GM12878 (cell line): ENCODE data around the gene TK1. TPM values are rescaled to one million over a fixed set of nuclear protein-coding genes. Genes with fewer than 3 reads are reported as not detected.

Experiments
- CBFB ChIP-seq: IDR thresholded peaks from 2 replicates; pipeline ENCODE4 v1.6.1; 2016; ENCODE audit warnings: antibody characterized with exemption, low read depth
- CHD2 ChIP-seq: IDR thresholded peaks from 2 replicates; pipeline ENCODE4 v1.6.1; 2011; ENCODE audit warnings: low read depth, low read length, improper control_type of control experiment, borderline replicate concordance
- CREB1 ChIP-seq: IDR thresholded peaks from 2 replicates; pipeline ENCODE4 v1.6.1; 2012; ENCODE audit warnings: low read depth, mild to moderate bottlenecking, inconsistent platforms
- DPF2 ChIP-seq: fragments of 450-650 bp; IDR thresholded peaks from 2 replicates; pipeline ENCODE4 v1.6.1; 2017; ENCODE audit warnings: mild to moderate bottlenecking
- HCFC1 ChIP-seq: fragments of 150-350 bp; IDR thresholded peaks from 2 replicates; pipeline ENCODE4 v1.6.1; 2014; ENCODE audit warnings: low read length
- IKZF1 ChIP-seq: fragments of 450-650 bp; conservative IDR thresholded peaks from 2 replicates; pipeline ENCODE4 v1.6.1; 2017; ENCODE audit warnings: antibody characterized with exemption, mild to moderate bottlenecking
- IRF4 ChIP-seq: IDR thresholded peaks from 2 replicates; pipeline ENCODE4 v1.6.1; 2011; ENCODE audit warnings: low read depth, low read length
- KDM1A ChIP-seq: fragments of 200-600 bp; sonication (generic); IDR thresholded peaks from 2 replicates; pipeline ENCODE4 v1.6.1; 2016; ENCODE audit warnings: borderline replicate concordance
- MEF2A ChIP-seq: IDR thresholded peaks from 2 replicates; pipeline ENCODE4 v1.6.1; 2011; ENCODE audit warnings: low read depth, mild to moderate bottlenecking, low read length, moderate library complexity; ENCODE audit not compliant: insufficient read depth
- NBN ChIP-seq: fragments of 450-650 bp; IDR thresholded peaks from 2 replicates; pipeline ENCODE4 v1.6.1; 2016
- NR2F1 ChIP-seq: fragments of 450-650 bp; conservative IDR thresholded peaks from 2 replicates; pipeline ENCODE4 v1.6.1; 2017; ENCODE audit warnings: mild to moderate bottlenecking
- POLR2A ChIP-seq: IDR thresholded peaks from 2 replicates; pipeline ENCODE4 v1.6.1; 2011; ENCODE audit warnings: low read depth, mild to moderate bottlenecking, low read length
- POLR2AphosphoS2 ChIP-seq: IDR thresholded peaks from 2 replicates; pipeline ENCODE4 v1.6.1; 2011; ENCODE audit warnings: low read depth, mild to moderate bottlenecking, low read length, improper control_type of control experiment, moderate library complexity
- POLR2AphosphoS5 ChIP-seq: IDR thresholded peaks from 2 replicates; pipeline ENCODE4 v1.6.1; 2011; ENCODE audit warnings: mild to moderate bottlenecking, low read length, inconsistent platforms
- RUNX3 ChIP-seq: IDR thresholded peaks from 2 replicates; pipeline ENCODE4 v1.6.1; 2012; ENCODE audit warnings: low read length, inconsistent platforms
- SMC3 ChIP-seq: IDR thresholded peaks from 2 replicates; pipeline ENCODE4 v1.6.1; 2011; ENCODE audit warnings: low read length, improper control_type of control experiment, borderline replicate concordance
- STAT1 ChIP-seq: fragments of 450-650 bp; conservative IDR thresholded peaks from 2 replicates; pipeline ENCODE4 v1.6.1; 2014; ENCODE audit warnings: antibody characterized with exemption, mild to moderate bottlenecking
- TBL1XR1 ChIP-seq: IDR thresholded peaks from 2 replicates; pipeline ENCODE4 v1.6.1; 2012; ENCODE audit warnings: low read depth, low read length, improper control_type of control experiment
- TCF12 ChIP-seq: IDR thresholded peaks from 2 replicates; pipeline ENCODE4 v1.6.1; 2011; ENCODE audit warnings: low read depth, mild to moderate bottlenecking, low read length
- WRNIP1 ChIP-seq: IDR thresholded peaks from 2 replicates; pipeline ENCODE4 v1.6.1; 2011; ENCODE audit warnings: low read depth, low read length, improper control_type of control experiment, borderline replicate concordance
- YY1 ChIP-seq: IDR thresholded peaks from 2 replicates; pipeline ENCODE4 v1.6.1; 2011; ENCODE audit warnings: low read depth, mild to moderate bottlenecking, low read length
- polyA plus RNA-seq, 11 experiments: library from polyadenylated mRNA; depleted of rRNA in 4 of 11; unstranded in 6 of 11; stranded (reverse) in 5 of 11; fragments of >200 nt; fragmentation: Nextera tagmentation in 4 of 11; fragmentation: Illumina TruSeq in 1 of 11; extraction: Ambion mirVana in 4 of 11; extraction: Trizol in 1 of 11; gene quantifications; 1 replicate in 1 of 11; 2 replicates in 10 of 11; pipeline versions ENCODE4 v1.2.1 to v1.2.3, GENCODE V29; 2011 to 2016; ENCODE audit warnings: inconsistent platforms in 2 of 11, missing spikeins in 2 of 11, low read depth in 1 of 11
- total RNA-seq, 4 experiments: library from RNA; depleted of rRNA in 3 of 4; stranded (reverse); fragments of >200 nt in 3 of 4; fragmentation: Illumina TruSeq in 1 of 4; extraction: Trizol in 1 of 4; gene quantifications; 2 replicates each; pipeline versions ENCODE4 v1.2.1 to v1.2.3, GENCODE V29; 2013 to 2021
- TF ChIP-seq, protein P1 (sequence below): fragments of 450-650 bp; IDR thresholded peaks from 2 replicates; pipeline ENCODE4 v1.6.1; 2017; ENCODE audit warnings: mild to moderate bottlenecking
- TF ChIP-seq, protein P2 (sequence below): fragments of 450-650 bp; IDR thresholded peaks from 2 replicates; pipeline ENCODE4 v1.6.1; 2017; ENCODE audit warnings: mild to moderate bottlenecking, moderate library complexity
- TF ChIP-seq, protein P3 (sequence below): IDR thresholded peaks from 2 replicates; pipeline ENCODE4 v1.6.1; 2012; ENCODE audit warnings: low read depth, low read length, improper control_type of control experiment
- TF ChIP-seq, protein P4 (sequence below): IDR thresholded peaks from 2 replicates; pipeline ENCODE4 v1.6.1; 2011; ENCODE audit warnings: borderline replicate concordance, low read depth, mild to moderate bottlenecking, moderate library complexity, low read length; ENCODE audit not compliant: insufficient read depth, poor library complexity, severe bottlenecking

TK1 gene
- total and polyA plus RNA-seq, 10 of the 15 experiments (the other 5 are each of a cell fraction or from before 2014, with no cell fraction given), result 4.6 to 175 (median 77.9) TPM

DNA sequence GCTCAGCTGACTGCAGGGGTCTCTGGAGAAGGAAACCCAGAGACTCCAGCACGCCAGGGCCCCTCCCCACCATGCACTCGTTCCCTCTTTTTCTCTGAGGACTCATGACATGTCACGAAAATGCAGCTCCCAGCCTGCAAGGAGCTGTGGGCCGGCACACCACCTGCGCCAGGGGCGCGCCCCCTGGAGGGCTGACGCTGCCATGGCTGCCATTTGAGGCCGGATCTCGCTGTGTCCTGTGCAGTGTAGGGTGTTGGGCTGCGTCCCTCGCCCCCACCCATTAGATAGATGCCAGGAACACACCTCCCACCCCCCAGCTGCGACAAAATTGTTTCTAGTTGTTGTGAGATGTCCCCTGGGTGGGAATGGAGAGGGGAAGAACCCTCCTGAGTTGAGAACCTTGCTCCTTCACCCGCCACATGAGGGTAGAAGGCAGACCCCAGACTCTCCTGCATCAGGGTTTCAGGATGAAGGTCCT is 10.3 kb downstream of the TK1 start (continued):
- TF ChIP-seq, protein P1, sequence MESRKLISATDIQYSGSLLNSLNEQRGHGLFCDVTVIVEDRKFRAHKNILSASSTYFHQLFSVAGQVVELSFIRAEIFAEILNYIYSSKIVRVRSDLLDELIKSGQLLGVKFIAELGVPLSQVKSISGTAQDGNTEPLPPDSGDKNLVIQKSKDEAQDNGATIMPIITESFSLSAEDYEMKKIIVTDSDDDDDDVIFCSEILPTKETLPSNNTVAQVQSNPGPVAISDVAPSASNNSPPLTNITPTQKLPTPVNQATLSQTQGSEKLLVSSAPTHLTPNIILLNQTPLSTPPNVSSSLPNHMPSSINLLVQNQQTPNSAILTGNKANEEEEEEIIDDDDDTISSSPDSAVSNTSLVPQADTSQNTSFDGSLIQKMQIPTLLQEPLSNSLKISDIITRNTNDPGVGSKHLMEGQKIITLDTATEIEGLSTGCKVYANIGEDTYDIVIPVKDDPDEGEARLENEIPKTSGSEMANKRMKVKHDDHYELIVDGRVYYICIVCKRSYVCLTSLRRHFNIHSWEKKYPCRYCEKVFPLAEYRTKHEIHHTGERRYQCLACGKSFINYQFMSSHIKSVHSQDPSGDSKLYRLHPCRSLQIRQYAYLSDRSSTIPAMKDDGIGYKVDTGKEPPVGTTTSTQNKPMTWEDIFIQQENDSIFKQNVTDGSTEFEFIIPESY, result no peak
- TF ChIP-seq IKZF1 (0 out of 2 replicates have a peak, but pooled peaks have one; percentile 39), SMC3 (peak; percentile 95), POLR2A (peak; percentile 75), NBN (peak; percentile 30; the same call in 1 of the 2 replicates), RUNX3 (peak; percentile 30; the same call in 1 of the 2 replicates), NR2F1 (no peak), CHD2 (peak; percentile 11; the same call in 1 of the 2 replicates), YY1 (peak; percentile 92), TBL1XR1 (0 out of 2 replicates have a peak, but pooled peaks have one; percentile 0), WRNIP1 (0 out of 2 replicates have a peak, but pooled peaks have one; percentile 40), IRF4 (0 out of 2 replicates have a peak, but pooled peaks have one; percentile 51), CREB1 (0 out of 2 replicates have a peak, but pooled peaks have one; percentile 36), DPF2 (0 out of 2 replicates have a peak, but pooled peaks have one; percentile 18), STAT1 (no peak), KDM1A (no peak), MEF2A (0 out of 2 replicates have a peak, but pooled peaks have one; percentile 18), POLR2AphosphoS2 (peak; percentile 63; the same call in 1 of the 2 replicates), CBFB (no peak), TCF12 (peak; percentile 91), HCFC1 (0 out of 2 replicates have a peak, but pooled peaks have one; percentile 15), POLR2AphosphoS5 (peak; percentile 75; the same call in 1 of the 2 replicates)
- TF ChIP-seq, protein P2, sequence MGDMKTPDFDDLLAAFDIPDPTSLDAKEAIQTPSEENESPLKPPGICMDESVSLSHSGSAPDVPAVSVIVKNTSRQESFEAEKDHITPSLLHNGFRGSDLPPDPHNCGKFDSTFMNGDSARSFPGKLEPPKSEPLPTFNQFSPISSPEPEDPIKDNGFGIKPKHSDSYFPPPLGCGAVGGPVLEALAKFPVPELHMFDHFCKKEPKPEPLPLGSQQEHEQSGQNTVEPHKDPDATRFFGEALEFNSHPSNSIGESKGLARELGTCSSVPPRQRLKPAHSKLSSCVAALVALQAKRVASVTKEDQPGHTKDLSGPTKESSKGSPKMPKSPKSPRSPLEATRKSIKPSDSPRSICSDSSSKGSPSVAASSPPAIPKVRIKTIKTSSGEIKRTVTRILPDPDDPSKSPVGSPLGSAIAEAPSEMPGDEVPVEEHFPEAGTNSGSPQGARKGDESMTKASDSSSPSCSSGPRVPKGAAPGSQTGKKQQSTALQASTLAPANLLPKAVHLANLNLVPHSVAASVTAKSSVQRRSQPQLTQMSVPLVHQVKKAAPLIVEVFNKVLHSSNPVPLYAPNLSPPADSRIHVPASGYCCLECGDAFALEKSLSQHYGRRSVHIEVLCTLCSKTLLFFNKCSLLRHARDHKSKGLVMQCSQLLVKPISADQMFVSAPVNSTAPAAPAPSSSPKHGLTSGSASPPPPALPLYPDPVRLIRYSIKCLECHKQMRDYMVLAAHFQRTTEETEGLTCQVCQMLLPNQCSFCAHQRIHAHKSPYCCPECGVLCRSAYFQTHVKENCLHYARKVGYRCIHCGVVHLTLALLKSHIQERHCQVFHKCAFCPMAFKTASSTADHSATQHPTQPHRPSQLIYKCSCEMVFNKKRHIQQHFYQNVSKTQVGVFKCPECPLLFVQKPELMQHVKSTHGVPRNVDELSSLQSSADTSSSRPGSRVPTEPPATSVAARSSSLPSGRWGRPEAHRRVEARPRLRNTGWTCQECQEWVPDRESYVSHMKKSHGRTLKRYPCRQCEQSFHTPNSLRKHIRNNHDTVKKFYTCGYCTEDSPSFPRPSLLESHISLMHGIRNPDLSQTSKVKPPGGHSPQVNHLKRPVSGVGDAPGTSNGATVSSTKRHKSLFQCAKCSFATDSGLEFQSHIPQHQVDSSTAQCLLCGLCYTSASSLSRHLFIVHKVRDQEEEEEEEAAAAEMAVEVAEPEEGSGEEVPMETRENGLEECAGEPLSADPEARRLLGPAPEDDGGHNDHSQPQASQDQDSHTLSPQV, result 0 out of 2 replicates have a peak, but pooled peaks have one; percentile 14
- TF ChIP-seq, protein P3, sequence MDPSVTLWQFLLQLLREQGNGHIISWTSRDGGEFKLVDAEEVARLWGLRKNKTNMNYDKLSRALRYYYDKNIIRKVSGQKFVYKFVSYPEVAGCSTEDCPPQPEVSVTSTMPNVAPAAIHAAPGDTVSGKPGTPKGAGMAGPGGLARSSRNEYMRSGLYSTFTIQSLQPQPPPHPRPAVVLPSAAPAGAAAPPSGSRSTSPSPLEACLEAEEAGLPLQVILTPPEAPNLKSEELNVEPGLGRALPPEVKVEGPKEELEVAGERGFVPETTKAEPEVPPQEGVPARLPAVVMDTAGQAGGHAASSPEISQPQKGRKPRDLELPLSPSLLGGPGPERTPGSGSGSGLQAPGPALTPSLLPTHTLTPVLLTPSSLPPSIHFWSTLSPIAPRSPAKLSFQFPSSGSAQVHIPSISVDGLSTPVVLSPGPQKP, result 0 out of 2 replicates have a peak, but pooled peaks have one; percentile 25
- TF ChIP-seq, protein P4, sequence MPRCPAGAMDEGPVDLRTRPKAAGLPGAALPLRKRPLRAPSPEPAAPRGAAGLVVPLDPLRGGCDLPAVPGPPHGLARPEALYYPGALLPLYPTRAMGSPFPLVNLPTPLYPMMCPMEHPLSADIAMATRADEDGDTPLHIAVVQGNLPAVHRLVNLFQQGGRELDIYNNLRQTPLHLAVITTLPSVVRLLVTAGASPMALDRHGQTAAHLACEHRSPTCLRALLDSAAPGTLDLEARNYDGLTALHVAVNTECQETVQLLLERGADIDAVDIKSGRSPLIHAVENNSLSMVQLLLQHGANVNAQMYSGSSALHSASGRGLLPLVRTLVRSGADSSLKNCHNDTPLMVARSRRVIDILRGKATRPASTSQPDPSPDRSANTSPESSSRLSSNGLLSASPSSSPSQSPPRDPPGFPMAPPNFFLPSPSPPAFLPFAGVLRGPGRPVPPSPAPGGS, result peak; percentile 62
